Astrocyte of the spinal cord (primary cell): ENCODE measurements around the gene TOM1L2.

Experiments
- DNase-seq: peaks from one replicate; pipeline ENCODE4 v3.0.0; 2011; ENCODE audit warnings: low read depth, low spot score
- H3K4me3 ChIP-seq: 2 replicates; pipeline ENCODE4 v1.5.1; 2011; ENCODE audit warnings: low read depth, mild to moderate bottlenecking, low read length, moderate library complexity
- CTCF ChIP-seq: IDR thresholded peaks from 2 replicates; pipeline ENCODE4 v1.5.1; 2012; ENCODE audit warnings: low read depth, mild to moderate bottlenecking, low read length, inconsistent platforms
- in situ Hi-C: cut with HindIII; loops from 2 replicates; pipeline ENCODE4 v1.10.0; 2017; ENCODE audit warnings: low sequenced_read_pairs

Gene TOM1L2

GRCh38 chr17:17824783-17825614, 147.2 kb downstream of the TOM1L2 start:
- in situ Hi-C loops: no loop called here
- TF ChIP-seq CTCF: no peak
- no peak for DNase-seq
- no peak overlapping the region for H3K4me3 ChIP-seq

GRCh38 chr17:17824119-17824782, 147.9 kb downstream of the TOM1L2 start:
- in situ Hi-C loops: no loop called here
- TF ChIP-seq CTCF: no peak
- DNase-seq: no peak
- peak overlapping the region; percentile 17 for H3K4me3 ChIP-seq

GRCh38 chr17:17823433-17824118, 148.6 kb downstream of the TOM1L2 start:
- TF ChIP-seq CTCF: no peak
- H3K4me3 ChIP-seq: peak overlapping the region; percentile 52
- in situ Hi-C loops: no loop called here
- DNase-seq: peak; percentile 78

GRCh38 chr17:17822616-17823015, 149.6 kb downstream of the TOM1L2 start:
- in situ Hi-C loops: no loop called here
- no peak for TF ChIP-seq CTCF
- H3K4me3 ChIP-seq: peak overlapping the region; percentile 52
- no peak for DNase-seq

- peak overlapping the region; percentile 52 for H3K4me3 ChIP-seq
- no peak for TF ChIP-seq CTCF
- DNase-seq: peak; percentile 91
- in situ Hi-C loops: no loop called here
These were observed 150.0 kb downstream of the TOM1L2 start for GRCh38 chr17:17822189-17822588.

GRCh38 chr17:17820463-17821158, 151.6 kb downstream of the TOM1L2 start:
- no peak for TF ChIP-seq CTCF
- in situ Hi-C loops: no loop called here
- no peak for DNase-seq
- no peak overlapping the region for H3K4me3 ChIP-seq
